ENCODE data around the gene SEC31A. TPM values are rescaled to one million over a fixed set of nuclear protein-coding genes. Genes with fewer than 3 reads are reported as not detected.

The SEC31A gene
- total RNA-seq, 4 donors from 2014 or later: 95.2 to 112 (median 105) TPM

DNA sequence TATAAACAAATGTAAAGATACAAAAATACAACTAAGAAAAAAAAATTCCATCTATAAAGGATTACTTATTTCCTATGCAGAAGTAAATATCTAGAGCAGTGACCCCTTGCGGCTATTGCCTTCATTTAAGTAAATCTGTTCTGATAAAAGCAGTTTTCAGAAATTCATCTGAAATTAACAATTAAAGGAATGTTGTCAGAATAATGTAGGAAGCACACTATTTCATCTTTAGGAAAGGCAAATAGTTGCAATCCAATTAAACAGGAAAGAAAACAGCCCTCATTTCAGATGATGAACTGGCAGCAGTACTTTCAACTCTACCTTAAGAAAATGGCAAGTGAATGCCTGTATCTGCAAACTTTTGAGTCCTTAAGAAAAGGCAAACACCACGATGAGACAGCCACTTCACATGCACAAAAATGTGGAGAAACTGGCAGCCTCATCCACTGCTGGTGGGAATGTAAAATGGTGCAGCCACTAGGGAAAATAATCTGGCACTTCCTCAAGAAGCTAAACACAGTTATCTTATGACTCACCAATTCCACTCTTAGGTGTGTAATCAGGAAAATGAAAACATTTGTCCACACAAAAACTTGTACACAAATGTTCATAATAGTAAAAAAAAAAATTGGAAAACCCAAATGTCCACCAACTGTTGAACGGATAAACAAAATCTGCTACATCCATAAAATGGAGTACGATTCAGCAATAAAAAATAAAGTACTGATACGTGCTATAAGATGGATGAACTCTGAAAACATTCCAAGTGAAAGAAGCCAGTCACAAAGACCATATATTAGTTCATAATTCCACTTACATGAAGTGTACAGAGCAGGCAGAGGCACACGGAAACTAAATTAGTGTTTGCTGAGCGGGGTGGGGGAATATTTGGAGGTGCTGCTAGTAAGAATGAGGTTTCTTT, 7.6 kb upstream of the SEC31A start:
- in situ Hi-C loops (cut with MboI; ENCODE audit: low sequenced_read_pairs in 4 of 4) (loop anchor here (10.0 to 25.0 kb wide), 4 partner anchors 136 to 564 kb away; partner anchors contain the start of genes HELQ (in 2 of the 4), MRPS18C (in 2 of the 4), COPS4 (in 1 of the 4) and ENOPH1 (in 1 of the 4)), intact Hi-C loops (cut with DNase I; ENCODE audit: low total_unique reads) (loop anchor here (10.0 kb wide), 1 partner anchor 556 kb away; the partner anchor contains the start of genes HELQ and MRPS18C)
- Histone ChIP-seq H3K9me3 (no peaks in the 10 kb centered on the region), H3K36me3 (peaks cover 0 to 38% of the 10 kb centered on the region in 2 donors), H3K4me3 (peak overlapping the region; percentile 65 to 92 (median 82)), H3K27ac (peak overlapping the region; percentile 94 to 98 (median 96)), H3K27me3 (no peaks in the 10 kb centered on the region), H3K4me1 (peaks cover 32 to 34% of the 10 kb centered on the region in 2 donors)
- peak in 1 of 2 donors; percentile 15 for DNase-seq
- TF ChIP-seq POLR2A (IDR thresholded peaks at IDR 0.05): no peak
- peak in 2 of 5 experiments; percentile 16 to 37 for TF ChIP-seq CTCF (IDR thresholded peaks at IDR 0.05 in 4 of 5, conservative IDR thresholded peaks at IDR 0.05 in 1 of 5)
- ATAC-seq: no peak

DNA sequence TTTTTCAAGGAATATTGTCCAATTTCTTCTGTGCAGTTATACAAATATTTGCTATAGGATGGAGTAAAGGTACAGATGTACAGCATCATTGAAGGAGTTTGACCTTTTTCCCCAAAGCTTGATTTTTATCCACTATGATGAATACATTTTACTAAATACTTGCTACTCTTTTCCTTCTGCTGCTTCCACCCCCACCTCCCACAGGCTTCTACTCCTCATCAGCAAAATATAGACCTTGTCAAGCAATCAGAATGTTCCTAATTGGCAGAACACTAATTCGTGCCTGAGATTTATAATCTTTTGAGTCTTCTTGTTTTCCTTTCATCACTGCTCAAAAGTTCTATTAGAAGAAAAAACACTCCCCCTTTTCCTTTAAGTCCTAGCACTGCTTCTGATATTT, 5.8 kb upstream of the SEC31A start:
- TF ChIP-seq CTCF (IDR thresholded peaks at IDR 0.05 in 4 of 5, conservative IDR thresholded peaks at IDR 0.05 in 1 of 5): no peak
- TF ChIP-seq POLR2A (IDR thresholded peaks at IDR 0.05): no peak
- Histone ChIP-seq H3K4me3 (no peak overlapping the region), H3K27me3 (no peaks in the 10 kb centered on the region), H3K4me1 (peaks cover 28 to 34% of the 10 kb centered on the region in 2 donors), H3K27ac (no peak overlapping the region), H3K36me3 (peaks cover 0 to 41% of the 10 kb centered on the region in 2 donors), H3K9me3 (no peaks in the 10 kb centered on the region)
- ATAC-seq (no peak), DNase-seq (no peak)
- in situ Hi-C loops (cut with MboI; ENCODE audit: low sequenced_read_pairs in 4 of 4): loop anchor here (10.0 to 25.0 kb wide), 4 partner anchors 138 to 566 kb away; partner anchors contain the start of genes HELQ (in 2 of the 4), MRPS18C (in 2 of the 4), COPS4 (in 1 of the 4) and ENOPH1 (in 1 of the 4)
- intact Hi-C loops (cut with DNase I; ENCODE audit: low total_unique reads): loop anchor here (10.0 kb wide), 1 partner anchor 558 kb away; the partner anchor contains the start of genes HELQ and MRPS18C

- Histone ChIP-seq H3K4me3 (no peak overlapping the region), H3K27ac (no peak overlapping the region), H3K9me3 (no peaks in the 10 kb centered on the region), H3K4me1 (peaks cover 32 to 35% of the 10 kb centered on the region in 2 donors), H3K36me3 (peaks cover 0 to 41% of the 10 kb centered on the region in 2 donors), H3K27me3 (no peaks in the 10 kb centered on the region)
- DNase-seq (no peak), ATAC-seq (no peak)
- intact Hi-C loops (cut with DNase I; ENCODE audit: low total_unique reads): loop anchor here (5.0 to 10.0 kb wide), 3 partner anchors 62 to 561 kb away; partner anchors contain the start of genes HELQ and MRPS18C
- in situ Hi-C loops (cut with MboI; ENCODE audit: low sequenced_read_pairs in 4 of 4): loop anchor here (10.0 to 25.0 kb wide), 4 partner anchors 141 to 568 kb away; partner anchors contain the start of genes HELQ (in 2 of the 4), MRPS18C (in 2 of the 4), COPS4 (in 1 of the 4) and ENOPH1 (in 1 of the 4)
- TF ChIP-seq POLR2A (IDR thresholded peaks at IDR 0.05): no peak
- no peak for TF ChIP-seq CTCF (IDR thresholded peaks at IDR 0.05 in 4 of 5, conservative IDR thresholded peaks at IDR 0.05 in 1 of 5)
These were observed 3.0 kb upstream of the SEC31A start for GRCh38 chr4:82893942-82894341.

- Histone ChIP-seq H3K9me3 (no peaks in the 10 kb centered on the region), H3K36me3 (peaks cover 0 to 40% of the 10 kb centered on the region in 2 donors), H3K4me3 (no peak overlapping the region), H3K27me3 (no peaks in the 10 kb centered on the region), H3K4me1 (peaks cover 23% of the 10 kb centered on the region in 2 donors), H3K27ac (peak overlapping the region in 1 of 4 donors; percentile 96)
- ATAC-seq (no peak), DNase-seq (no peak)
- in situ Hi-C loops (cut with MboI; ENCODE audit: low sequenced_read_pairs in 4 of 4): loop anchor here (10.0 to 25.0 kb wide), 4 partner anchors 142 to 570 kb away; partner anchors contain the start of genes HELQ (in 2 of the 4), MRPS18C (in 2 of the 4), COPS4 (in 1 of the 4) and ENOPH1 (in 1 of the 4)
- TF ChIP-seq CTCF (IDR thresholded peaks at IDR 0.05 in 4 of 5, conservative IDR thresholded peaks at IDR 0.05 in 1 of 5) (no peak), POLR2A (IDR thresholded peaks at IDR 0.05) (no peak)
- intact Hi-C loops (cut with DNase I; ENCODE audit: low total_unique reads): loop anchor here (5.0 to 10.0 kb wide), 3 partner anchors 60 to 562 kb away; partner anchors contain the start of genes HELQ and MRPS18C
These were observed 1.5 kb upstream of the SEC31A start for GRCh38 chr4:82892467-82892802.
